CD4-positive, alpha-beta T cell treated with Interleukin-1 beta for 1 hour (primary cell): ENCODE data around the gene FNBP1L.
"Not testable (repeated sequence)": the region's sequence is repeated elsewhere in the genome, so short reads cannot be mapped to it uniquely, and the experiment has no call there.

Source experiments
- DNase-seq, 2 donors: peaks; one replicate each; pipeline ENCODE4 v3.0.0-alpha.2; 2020 to 2022

FNBP1L gene

DNA sequence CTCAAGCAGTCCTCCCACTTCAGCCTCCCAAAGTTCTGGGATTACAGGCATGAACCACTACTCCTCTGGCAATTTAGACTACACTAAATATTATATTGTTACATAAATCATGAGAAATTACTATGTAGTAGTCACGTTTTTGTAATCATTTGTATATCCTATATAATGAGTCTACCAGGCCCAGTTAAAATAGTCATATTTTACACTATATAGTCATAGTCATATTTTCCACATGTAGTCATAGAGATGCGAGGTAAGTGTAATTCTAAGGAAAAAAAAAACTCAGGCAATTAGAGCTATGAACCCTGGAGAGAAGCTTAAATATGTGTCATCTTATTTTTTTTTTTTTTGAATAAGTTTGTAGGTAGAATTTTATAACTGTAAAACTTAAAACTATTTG, 90.0 kb downstream of the FNBP1L start:
- no peak for DNase-seq

DNA sequence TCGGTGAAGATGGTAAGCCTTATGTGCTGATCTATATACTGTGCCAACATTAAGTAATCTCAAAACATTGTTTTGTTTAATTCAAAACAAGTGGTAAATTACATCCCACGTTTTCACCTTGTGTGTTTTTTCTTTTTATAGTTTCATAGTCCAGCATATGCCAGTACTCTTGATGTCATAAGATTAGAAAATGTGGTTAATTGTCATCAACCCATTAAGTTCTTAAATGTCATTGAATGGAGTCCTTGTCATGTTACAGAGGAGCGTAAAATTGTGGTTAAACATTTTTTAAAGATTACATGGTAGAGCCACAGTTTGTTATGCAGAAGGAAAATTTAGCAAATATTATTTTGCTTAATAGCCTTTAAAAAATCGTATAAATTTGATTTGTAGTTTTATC, 93.1 kb downstream of the FNBP1L start:
- no peak for DNase-seq

DNA sequence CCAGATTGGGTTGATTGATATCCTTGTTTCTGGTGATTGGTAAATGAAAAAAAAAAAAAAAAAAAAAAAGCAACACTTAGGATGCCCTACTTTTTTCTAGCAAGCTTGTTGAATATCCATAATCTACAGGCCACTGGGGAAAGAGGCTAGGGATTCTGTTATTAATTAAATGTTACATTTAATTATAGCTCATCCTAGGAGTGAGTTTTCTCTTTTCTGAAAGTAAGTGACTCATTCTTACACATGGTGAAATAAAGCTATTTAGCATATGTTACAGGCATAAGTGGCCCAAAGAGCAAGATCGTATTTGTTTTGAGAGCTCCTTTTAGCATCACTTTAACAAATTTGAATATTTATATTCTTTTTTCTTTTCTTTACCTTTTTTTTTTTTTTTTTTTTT, 94.5 kb downstream of the FNBP1L start:
- no peak for DNase-seq

DNA sequence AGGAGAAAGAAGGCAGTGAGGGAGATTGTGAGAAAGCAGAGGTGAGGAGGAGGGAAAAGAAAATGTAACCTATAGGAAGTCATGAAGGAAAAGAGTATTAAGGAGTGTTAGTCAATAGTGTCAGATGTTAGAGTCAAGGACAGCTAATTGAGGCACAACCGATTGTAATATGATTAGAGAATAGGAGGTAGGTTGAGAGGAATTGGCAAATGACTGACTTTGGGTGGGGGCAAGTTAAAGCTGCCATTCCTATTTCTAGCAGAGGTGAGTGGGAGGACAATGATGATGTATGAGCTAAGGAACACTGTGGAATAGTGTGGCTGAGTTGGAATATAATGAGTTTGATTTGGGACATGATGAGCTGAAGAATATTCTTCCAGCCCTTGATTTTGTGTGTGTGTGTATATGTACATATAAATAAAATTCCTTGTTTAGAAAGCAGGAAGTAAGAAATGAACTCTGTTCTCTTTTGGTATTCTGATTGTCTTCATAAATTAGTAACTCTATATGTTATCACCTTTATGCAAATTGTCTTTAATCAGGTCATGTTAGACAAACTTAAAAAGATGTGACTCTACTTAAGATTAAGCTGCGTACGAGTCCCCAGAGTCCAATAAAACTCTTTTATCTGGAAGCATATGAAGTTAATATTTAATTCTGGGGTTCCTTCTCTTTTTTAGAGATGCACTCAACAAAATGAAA, 98.4 kb downstream of the FNBP1L start:
- DNase-seq: no peak

DNA sequence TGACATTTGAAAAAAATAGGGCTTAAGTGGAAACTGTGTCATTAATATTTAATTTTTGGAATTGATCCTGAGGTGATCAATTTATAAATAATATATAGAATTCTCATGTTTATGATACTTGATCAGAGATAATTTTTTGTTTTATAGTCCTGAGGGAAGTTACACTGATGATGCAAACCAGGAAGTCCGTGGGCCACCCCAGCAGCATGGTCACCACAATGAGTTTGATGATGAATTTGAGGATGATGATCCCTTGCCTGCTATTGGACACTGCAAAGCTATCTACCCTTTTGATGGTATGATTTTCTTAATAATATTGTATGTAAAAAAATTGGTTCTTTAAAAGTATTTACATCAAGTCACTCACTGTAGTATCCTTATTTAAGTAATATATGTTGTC, 101.2 kb downstream of the FNBP1L start:
- DNase-seq: no peak

DNA sequence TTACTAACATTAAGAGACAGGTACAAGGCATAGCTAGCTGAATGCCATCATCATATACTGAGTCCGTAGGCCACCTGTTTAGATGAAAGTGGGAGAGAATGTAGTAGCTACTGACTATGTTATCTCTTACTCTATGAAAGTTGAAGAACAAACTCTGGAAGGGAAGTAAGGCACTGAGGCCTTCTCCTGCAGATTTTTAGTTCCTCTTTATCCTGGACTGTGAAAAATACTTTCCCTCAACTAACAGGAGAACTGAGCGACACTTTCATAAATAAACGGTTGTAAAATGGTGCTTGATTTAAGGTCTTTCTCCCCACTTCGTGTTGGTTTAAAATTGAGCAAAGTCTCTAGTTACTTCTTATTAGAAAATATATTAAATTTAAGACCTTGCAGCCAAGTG, 101.9 kb downstream of the FNBP1L start:
- no peak for DNase-seq

DNA sequence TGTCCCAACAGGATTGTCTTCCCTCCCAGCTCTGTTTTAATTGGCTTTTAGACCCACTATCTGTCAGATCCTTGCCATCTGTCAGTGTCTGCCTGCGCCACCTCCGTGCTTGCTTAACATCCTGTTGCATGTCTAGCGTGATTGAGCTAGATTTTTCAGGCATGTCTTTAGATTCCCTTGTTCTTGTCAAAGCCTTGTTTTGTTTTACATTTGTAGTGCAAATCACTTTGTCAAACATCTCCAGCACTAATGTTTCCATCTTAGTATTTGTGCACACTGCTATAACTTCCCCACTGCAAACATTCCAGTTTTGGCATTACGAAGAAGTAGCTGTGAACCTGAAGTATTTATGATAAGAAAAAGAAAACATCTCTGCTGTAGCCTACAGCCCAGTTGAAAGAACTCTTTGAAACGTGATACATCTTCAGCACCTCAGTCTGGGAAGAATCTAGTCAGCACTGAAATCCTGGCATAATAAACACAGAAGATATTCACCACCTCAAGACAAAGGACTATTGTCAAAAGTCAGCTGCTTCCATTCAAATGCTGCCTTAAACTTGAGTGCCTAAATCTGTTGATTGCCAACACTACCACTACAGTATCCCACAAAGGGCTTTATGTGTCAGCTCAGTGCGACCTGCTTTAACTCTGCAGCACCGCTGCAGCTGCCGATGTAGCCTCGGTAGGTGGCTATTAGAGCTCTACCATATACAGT, 105.0 kb downstream of the FNBP1L start:
- DNase-seq: no peak

DNA sequence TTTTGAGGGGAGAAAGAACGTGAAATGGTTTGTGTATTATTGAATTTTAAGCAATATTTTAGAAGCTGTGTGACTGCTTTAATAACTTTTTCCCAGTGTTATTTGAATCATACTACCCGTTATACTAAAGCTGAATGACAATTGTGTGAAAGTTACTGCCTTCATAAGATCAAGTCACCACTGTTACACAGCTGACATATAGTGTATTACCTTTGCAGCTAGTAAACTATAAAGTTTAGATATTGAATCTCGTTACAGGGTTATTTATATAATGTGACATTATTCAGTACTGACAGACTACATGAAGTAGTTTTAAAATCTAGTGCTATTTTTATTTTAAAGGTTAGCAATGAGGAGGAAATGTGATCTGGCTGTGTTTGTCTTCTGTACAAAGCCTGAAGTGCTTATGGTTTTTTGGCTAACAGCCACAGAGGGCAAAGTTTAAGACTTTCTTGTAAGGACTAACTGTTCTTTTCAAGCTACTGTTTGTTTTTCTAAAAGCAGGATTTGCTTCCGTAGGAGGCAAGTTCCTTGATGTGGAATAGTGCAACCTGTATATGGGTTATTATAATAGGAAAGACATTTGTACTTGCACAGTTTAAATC, 106.1 kb downstream of the FNBP1L start:
- DNase-seq: not testable (repeated sequence)

DNA sequence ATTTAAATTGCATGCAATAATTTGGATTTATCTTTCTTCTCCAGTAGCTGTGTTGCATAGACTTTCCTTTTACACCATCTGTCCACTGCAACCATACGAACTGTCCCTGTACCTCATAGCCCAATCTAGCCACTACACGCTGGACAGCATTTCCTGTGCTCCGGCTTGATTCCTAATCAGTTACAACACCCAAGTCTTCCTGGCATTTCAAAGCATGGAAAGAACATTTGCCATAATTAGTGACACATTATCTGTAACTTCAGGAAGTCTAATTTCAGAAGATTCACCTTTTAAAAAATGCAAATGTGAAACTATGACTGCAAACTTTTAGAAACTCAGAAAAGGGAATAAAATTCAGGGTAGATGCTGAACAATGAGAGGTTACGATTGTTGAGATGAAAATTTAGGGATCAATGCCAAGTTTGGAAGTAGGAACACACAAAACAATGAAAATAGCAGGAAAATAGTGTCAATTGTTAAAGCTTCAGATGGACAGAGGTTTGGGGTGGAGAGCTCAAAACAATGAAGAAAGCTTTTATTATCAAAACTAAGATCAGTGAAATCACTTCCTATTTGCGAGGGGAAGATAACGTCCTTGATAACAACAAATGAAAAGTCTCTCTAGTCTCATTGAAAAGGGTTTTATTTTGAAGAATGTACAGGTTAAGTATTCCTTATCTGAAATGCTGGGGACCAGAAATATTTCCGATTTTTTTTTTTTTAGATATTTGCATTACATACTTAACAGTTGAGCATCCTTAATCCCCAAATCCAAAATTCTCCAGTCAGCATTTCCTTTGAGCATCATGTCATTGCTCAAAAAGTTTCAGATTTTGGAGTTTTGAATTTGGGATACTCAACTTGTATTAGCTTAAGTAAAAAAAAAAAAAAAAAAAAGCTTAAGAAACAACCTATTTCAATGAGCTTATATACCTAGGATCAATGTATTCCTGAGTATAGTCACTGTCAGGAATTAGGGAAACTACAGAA, 107.3 kb downstream of the FNBP1L start:
- no peak for DNase-seq

DNA sequence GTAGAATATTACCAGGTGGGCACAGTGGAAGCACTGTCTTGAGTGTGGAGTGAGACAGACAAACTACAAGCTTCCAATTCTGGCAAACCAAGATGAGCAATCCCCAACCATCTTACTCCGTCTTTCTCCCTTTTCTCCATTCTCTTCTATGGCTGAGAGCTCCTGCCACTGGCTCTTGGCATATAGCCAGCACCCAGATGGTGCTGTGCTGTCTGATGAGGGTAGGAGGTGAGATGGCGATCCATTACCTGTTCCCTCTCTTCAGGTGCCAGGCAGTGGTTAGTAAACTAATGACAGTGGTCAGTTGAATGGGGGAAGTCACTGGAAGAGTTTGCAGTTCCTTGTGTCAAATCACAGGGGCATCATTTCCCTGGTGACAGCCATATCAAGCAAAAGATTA, 108.4 kb downstream of the FNBP1L start:
- DNase-seq: no peak

DNA sequence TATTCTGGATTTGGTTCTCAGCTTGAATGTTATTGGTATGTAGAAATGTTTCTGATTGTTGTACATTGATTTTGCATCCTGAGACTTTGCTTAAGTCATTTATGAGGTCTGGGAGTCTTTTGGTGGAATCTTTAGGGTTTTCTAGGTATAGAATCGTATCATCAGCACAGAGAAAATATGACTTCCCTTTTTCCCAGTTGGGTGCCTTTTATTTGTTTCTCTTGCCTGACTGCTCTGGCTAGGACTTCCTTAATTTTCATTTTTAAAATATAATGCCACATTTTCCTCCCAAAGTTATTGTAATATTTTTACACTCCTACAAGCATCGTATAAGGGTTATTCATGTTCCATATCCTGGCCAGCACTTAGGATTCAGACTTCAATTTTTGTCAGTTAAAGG, 111.1 kb downstream of the FNBP1L start:
- no peak for DNase-seq

DNA sequence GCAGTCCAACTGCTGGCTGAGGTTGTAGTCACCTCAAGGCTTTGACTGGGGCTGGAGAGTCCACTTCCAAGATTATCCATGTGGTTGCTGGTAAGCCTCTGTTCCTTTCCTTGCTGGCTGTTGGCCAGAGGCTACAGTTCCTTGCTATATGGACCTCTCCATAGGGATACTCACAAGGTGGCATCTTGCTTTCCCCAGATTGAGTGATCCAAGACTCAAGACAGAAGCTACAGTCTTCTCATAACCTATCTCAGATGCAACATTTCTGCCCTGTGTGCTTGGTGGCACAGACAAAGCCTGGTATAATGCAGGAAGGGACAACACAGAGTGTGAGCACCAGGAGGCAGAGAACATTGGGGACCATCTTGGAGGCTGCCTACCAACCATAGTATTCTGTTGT, 111.8 kb downstream of the FNBP1L start:
- DNase-seq: no peak

DNA sequence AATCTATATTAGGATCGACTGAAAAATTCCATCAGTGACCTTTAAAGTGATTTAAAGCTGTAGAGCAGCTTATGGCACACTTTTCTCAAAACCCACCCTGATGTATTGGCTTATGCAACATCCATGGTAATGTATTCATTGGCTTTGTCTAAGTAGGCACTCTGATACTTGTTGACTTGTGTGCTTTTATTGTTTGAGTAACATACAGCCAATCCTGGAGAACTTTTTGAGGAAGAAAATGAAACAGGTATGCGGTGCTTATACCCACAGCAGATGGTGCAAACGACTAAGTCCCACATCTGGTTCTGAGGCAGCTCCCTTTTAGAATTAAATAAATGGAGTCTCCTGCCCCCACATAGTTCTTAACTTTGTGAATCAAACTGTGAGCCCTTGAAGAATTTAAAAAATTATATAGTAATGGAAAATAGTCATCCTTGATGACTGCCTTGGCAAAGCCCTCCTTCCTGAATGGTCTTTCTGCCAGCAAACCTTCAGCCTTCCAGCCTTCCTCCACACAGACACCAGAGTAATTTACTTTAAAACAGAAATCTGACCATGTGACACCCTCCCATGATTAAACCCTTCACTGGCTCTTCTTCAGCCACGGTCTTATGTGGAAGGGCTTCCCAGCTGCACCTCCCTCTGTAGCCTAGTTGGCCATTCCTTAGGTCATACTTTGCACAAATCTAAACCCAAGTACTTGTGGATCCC, 117.7 kb downstream of the FNBP1L start:
- no peak for DNase-seq

DNA sequence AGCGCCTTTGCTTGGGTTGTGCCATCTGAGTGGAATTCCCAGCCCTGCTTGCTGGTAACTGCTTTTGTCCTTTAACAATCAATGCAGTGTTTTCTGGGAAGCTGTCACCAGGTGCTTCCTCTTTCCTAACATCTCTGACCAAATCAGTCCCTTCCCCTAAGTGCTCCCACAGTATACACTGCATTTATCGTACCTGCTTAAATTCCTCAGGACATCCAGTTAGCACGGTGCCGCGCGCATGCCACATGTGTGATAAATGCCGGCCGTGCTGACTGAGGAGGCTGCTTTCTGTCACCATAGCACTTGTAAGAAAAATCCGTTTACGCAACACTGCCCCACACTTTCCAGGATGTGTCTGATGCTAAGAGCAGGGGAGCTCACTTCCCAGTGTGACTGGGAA, 118.3 kb downstream of the FNBP1L start:
- no peak for DNase-seq

DNA sequence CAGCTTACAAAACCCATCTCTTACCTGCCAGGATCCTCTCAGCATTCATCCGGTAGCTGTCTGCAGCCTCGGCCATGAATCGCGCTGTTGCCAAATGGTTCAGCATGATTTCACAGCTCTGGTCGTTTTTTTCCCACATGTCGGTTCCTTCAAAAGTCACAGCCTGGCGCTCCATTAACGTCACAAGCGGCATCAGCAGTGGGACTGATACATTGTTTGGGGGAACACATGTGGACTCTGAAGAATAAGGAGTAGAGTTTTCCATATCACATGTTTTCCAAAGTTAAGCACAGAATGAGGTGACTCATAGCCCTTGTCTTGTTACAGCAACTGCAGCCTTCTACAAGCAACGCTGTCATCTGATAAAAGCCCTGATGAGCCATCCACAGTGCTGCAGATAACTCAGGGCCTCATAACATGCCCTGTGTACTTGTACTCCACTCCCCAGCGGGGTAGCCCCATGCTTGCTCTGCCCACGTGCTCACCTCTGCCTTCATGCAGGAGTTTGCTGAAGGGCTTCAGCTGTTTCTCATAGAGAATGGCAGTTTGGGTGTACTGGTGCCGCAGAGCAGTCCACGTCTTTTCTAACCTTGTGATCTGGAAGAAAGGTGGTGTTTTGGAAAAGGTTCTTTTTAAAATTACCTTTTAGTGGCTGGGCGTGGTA, 119.5 kb downstream of the FNBP1L start:
- no peak for DNase-seq

DNA sequence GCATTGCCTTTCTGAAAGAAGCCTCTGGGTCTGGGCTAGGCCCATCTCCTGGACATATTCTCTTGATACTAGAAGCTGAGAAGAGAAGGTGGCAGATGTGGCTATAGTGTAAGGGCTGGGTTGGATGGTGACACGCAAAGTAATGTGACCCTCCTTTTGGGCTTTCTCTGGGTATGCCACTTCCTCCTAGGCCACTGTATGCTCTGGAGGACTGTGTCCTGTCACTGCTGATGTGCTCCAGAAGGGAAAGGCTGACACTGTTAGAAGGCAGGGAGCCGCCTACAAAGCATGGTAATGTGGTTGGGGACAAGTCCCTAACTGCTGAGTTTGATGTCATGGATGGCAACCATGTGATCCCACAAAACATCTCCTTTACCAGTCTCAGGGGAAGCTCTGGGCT, 121.6 kb downstream of the FNBP1L start:
- DNase-seq: no peak

DNA sequence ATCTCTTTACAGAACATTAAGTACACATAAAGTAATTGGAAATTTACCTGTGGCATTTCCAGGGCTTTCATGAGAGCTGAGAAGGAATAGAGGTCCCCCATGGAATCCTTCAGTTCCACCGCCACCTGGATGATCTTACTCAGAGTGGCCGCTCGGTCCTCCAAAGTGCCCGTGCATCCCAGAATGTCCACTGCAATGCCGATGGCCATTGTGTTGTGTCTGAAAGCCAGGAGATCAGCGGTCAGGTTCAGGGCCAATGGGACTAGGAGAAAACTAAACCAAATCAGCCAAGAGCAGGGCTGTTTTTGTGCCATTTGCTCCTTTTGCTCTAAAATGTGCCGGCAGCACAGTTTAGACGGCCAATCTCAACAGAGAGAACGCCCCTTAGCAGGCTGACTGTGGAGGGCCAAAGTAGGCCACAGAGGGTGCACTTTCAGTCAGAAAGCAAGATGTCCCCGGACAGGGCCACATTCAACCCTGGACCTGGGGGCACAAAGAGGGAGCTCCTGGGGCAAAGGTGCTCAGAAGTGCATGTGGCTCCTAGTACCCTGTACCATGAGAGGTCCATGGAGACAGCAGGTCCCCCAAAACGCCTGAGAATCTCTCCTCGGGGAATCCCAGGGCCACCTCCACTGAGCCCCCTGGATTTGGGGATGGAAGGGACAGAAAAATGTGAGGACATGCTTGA, 123.8 kb downstream of the FNBP1L start:
- DNase-seq: no peak

DNA sequence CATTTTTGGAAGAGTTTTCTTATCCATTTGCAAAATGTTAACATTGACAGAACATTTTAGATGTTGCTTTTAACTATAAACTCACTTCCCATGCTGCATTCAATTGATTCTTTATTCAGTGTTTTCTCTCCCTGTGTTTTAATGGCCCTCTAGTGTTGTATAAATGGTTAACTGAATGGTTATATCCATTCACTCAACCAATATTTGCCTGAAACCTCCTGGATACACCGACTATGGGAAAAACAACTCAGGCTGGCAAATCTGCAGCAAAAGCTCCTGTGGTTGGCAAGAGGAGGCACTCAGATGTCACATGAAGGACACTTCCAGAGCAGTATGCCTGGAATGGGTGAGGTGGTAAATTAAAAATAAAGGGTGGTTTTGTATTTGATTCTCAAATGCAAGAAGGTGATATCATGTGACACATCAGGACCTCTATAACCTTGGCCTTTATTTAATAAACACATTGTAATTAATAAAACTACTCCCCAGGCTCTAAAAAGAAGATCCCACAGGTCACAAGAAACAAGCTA, 126.1 kb downstream of the FNBP1L start:
- DNase-seq: no peak

DNA sequence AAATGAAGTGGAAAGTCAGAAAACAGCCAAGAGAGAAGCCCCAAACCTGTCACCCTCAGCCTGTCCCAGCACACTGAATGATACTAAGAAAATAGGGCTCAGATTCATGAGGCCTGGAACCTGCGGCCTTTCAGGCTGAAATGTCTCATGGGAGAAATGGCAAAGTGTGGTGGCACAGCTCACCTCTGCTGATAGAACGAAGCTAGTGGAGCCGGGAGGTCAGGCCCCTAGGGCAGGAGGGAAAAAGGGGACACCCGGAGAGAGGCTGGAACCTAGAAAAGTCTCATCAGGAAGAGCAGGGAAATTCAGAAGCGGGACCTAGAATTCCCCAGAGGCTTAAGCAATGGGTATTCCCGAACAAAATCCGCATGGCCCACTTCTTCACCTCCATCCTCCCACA, 126.6 kb downstream of the FNBP1L start:
- no peak for DNase-seq

DNA sequence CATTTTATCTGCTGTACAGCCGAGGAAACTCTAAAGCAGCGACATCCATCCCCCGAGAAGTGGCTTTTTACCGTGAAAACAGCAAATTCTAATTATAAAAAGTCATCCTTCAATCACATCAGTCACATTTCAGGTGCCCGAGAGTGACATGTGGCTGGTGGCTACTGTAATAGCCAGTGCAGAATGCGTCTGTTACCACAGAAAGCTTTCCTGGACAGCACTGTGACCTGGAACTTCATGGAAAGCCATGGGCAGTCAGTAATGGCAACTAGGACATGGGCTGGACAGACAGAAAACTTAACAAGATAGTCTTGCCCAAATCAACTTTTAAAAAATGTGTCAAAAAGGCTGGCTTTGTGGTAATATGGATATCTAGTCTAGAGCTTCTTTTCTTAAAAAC, 127.1 kb downstream of the FNBP1L start:
- DNase-seq: no peak
